Ishikawa (cell line): ENCODE measurements around the gene PKN2.

Experiments used
- EP300 ChIP-seq: IDR thresholded peaks from 2 replicates; pipeline ENCODE4 v1.6.1; 2012; ENCODE audit warnings: borderline replicate concordance
- NFIC ChIP-seq: IDR thresholded peaks from 2 replicates; pipeline ENCODE4 v1.6.1; 2012
- RAD21 ChIP-seq: IDR thresholded peaks from 2 replicates; pipeline ENCODE4 v1.6.1; 2012; ENCODE audit warnings: low read depth
- REST ChIP-seq: IDR thresholded peaks from 2 replicates; pipeline ENCODE4 v1.6.1; 2012; ENCODE audit warnings: low read depth, mild to moderate bottlenecking
- TAF1 ChIP-seq: IDR thresholded peaks from 2 replicates; pipeline ENCODE4 v1.6.1; 2012; ENCODE audit warnings: low read depth, mild to moderate bottlenecking
- YY1 ChIP-seq: IDR thresholded peaks from 2 replicates; pipeline ENCODE4 v1.6.1; 2012; ENCODE audit warnings: low read depth

- TF ChIP-seq RAD21 (no peak), REST (no peak), NFIC (no peak), YY1 (no peak), EP300 (no peak), TAF1 (no peak)
Measured at GRCh38 chr1:88779880-88780279, 95.8 kb downstream of the PKN2 start.
